Kidney tubule cell (primary cell): ENCODE measurements around the gene SLC35E3.

Experiments used
- DNase-seq: peaks from one replicate; pipeline ENCODE4 v3.0.0-alpha.2; 2018; ENCODE audit warnings: low spot score

SLC35E3 gene

DNA sequence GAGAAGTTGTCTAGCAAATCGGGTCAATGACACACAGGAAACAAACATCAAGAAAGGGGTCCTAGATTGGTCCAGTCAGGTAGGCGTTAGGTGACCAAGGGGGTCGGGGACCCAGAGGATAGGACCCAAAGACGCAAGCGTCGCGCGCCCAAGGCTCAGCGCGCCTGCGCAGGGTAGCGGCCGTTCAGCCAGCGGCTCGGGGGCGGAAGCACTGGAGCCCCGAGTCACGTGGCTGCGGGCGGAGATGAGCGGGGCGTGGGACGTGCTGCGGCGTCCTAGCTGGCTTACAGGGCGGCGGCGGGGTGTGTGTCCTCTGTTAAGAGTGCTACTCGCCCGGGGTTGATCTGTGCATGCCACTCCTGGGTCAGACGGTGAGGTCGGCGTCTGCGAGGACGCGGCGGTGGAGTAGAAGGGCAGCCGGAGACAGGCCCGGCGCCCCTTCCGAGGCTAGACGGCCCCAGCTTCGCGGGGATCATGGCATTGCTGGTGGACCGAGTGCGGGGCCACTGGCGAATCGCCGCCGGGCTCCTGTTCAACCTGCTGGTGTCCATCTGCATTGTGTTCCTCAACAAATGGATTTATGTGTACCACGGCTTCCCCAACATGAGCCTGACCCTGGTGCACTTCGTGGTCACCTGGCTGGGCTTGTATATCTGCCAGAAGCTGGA is at the start of gene SLC35E3:
Gene SLC35E3, plus strand, starts transcription at position 273 of the 668 bp plus-strand sequence. Its CDS starts 202 bp downstream, at position 475.
- DNase-seq: peak; percentile 91

DNA sequence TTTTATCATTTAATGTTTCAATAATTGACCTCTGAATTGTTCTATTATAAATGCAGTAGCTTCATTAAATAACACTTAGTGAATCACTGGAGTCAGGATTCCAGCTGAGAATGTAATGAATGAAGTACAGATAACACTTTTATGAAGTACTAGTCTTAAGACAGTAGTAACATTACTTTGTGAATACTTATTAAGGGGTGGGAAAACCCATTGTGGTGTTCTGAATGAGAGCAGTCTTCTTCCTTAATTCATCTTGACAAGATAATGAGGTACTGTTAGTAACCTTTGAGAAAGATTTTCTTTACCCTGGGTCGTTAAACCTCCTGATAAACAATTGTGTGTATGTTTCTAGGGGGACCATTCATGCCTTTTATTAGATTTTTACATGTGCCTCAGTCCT is 46.5 kb upstream of the SLC35E3 start:
- no peak for DNase-seq

DNA sequence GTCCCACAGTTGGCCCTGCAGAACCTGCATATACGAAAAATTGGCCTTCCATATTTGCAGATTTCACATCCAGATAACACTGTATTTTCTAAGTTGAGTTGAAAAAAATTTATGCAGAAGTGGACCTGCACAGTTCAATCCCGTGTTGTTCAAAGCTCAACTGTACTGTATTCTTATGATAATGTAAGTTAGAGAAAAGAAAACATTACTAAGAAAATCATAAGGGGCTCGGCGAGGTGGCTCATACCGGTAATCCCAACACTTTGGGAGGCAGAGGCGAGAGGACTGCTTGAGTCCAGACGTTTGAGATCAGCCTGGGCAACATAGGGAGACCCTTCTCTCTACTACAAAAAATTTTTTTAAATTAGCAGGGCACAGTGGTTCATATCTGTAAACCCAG is 18.2 kb upstream of the SLC35E3 start:
- DNase-seq: no peak

DNA sequence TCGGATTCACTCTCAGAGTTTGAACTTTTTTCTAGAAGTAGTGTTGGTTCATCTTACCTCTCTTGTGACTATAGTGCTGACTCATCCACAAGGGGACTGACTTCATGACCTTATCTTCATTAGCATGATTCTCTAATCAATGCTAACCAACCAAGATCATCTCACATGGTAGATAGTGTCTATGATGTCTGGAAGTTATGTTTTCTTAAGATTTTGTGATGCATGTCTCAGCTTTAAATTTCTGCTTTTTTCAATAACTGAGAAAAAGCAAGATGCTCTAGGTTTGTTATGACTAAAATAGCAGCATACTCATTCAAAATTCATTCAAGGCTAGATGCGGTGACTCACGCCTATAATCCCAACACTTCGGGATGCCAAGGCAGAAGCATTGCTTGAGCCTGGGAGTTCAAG is 12.3 kb upstream of the SLC35E3 start:
- DNase-seq: peak; percentile 21

DNA sequence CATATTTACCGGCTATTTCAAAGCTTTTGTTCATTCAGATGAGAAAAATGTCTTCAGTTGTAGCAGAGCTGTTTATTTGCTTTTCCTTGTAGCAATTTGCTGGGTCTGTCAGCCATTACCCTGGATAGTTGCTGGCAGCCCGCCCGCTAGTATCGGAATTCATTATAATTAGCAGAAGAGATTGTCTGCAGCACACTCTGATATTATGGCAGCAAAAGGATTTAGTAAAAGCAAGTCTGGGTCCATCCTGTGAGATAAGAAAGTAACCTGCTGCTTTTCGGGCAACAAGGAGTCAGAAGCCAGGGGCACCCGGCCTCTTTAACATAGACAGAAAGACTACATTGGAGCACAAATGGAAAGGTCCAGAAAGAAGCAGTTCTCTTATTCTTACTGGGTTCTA is 6.1 kb upstream of the SLC35E3 start:
- DNase-seq: no peak

DNA sequence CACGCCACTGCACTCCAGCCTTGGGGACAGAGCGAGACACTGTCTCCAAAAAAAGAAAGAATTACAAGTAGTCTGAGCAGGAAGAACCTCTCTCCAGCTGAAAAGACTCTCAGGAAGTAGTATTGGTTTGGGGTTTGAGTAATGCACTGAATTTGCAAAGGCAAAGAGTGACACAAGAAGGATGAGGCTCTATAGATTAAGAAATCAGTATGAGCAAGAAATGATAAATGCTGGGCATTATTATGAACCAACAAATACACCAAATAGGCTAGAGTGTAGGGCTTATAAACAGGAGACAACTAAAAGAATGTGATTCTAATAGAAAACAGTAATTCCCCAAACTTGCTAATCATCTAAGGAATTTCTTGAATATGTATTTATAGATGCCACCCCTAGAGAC is 2.6 kb upstream of the SLC35E3 start:
- no peak for DNase-seq

DNA sequence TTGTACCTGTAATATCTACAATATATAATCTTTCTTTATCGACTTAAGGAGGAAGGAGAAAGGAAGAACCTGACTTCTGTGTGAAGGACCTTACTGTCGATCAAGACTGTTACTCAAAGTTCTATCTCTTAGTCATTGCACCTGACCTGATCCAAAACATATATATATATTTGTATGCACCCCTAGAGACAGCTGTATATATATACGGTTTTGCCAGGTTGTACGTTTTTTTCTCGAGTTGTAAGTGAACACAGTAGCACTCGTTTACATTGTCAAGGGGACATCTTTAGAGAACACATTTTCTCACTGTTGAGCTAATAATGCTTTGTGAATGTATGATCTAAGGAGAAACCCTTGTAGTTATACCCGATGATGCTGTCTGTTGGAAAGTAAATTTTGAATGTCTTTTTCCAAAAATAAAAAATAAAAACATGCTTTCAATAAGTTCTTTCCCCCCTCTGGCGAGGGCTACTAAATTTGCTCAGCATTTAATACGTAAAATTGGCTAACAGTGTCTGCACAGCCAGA is 536 bp upstream of the SLC35E3 start:
- no peak for DNase-seq

DNA sequence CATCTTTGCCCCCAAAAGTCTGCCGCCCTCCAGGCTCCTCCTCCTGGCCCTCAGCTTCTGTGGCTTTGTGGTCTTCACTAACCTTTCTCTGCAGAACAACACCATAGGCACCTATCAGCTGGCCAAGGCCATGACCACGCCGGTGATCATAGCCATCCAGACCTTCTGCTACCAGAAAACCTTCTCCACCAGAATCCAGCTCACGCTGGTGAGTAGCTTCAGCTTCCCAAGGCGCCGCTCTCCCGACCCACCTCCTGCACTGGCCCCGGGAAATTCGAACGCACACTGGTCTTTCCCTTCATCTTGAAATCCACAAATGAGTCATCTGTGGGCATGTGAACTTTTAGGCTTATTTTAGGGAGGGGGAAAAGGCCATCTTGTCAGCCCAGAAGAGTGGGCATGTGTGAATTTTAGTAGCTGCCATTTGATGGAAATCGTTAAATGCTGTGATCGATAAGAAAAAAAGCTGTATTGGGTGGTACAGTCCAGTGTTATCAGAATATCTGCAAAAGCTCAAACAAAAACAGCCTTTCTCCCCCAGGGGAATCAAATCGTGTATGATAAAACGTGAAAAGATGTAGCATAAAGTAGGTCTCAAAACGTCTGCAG is 700 bp downstream of the SLC35E3 start:
- DNase-seq: peak; percentile 77

DNA sequence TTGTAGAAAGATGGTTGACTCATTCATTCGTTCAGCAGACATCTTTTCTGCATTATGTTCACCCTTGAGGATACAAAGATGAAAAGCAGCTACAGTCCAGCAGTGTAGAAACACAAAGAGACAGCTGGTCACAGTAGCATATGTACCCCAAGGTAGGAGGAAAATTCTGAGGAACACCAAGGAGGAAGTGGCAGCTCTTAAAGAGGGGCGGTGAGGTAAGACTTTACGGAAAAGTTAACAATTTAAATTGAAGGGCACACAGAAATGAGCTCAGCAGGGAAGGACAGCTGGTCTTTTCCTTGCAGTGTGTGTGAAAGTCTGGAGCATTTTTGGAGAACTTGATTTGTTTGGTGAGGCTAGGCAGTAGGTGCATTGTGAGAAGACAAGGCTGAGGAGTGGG is 3.5 kb downstream of the SLC35E3 start:
- DNase-seq: no peak

DNA sequence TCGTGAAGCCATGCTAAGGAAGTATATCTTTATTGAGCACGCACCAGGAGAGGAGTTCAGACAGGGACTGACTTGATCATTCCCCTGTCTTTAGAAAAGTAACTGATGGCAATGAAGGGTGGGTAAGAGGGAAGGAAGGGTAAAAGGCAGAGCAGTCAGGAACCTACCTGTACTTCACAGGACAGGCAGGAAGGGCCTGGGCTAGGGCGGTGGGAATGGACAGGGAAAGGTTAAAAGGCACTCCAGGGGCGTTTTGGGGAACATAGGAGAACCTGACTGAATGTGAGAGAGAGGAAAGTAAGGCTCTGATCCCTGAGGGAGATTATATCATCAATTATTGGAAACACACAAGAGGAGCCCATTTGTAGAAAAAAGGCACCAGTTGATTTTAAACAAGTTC is 3.9 kb downstream of the SLC35E3 start:
- no peak for DNase-seq

DNA sequence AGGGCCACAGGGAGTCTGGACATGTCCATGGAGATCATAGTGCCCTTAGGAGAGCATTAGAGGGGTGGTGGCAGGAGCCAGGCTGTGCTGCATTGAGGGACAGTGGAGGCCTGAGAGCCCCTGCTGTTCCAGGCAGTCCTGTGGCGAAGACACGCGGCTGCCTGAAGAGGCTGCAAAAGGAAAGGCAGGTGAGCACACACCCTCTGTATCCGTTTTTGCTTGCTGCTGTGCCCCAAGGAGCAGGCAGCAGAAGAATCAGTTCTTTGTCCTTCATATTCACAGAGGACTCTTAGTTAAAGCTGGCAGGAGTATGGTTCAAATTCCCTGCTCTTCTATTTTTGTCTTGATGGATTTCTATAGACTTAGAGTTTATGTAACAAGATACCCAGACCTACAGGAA is 4.5 kb downstream of the SLC35E3 start:
- no peak for DNase-seq

DNA sequence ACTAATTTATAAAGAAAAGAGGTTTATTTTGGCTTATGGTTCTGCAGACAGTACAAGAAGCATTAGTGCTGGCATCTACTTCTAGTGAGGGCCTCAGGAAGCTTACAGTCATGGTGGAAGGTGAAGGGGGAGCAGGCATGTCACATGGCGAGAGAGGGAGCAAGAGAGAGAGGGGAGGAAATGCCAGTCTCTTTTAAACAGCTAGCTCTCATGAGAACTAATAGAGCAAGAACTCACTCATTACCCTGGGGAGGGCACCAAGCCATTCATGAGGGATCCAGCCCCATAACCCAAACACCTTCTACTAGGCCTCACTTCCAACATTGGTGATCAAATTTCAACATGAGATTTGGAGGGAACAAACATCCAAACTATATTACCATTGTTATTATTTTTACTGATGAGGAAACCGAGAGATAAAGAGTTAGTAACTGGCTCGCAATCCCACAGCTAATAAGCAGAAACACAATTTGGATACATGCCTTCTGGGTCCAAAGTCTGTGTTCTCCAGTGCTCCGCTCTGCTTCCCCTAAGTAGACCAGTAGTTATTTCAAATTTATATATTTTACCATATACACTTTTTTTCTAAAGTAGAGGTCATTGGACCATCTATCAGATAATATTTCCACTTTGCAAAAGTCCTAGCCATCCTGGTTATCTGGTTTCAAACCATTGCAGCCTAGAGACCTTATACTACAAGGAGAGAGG is 9.7 kb downstream of the SLC35E3 start:
- no peak for DNase-seq

DNA sequence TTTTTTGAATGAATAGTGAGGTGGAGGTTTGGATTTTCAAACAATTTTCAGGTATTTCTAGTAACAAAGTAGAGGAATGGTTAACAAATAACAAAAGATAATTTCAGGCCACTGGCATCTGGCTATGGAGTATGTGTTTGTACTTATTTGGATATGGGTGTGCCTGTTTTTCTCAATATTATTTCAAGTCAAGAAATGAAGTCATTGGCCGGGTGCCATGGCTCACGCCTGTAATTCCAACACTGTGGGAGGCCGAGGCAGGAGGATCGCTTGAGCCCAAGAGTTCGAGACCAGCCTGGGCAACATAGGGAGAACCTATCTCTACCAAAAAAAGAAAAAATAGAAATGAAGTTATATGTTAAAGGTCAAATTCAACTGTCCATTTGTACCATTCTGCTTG is 13.9 kb downstream of the SLC35E3 start:
- no peak for DNase-seq

DNA sequence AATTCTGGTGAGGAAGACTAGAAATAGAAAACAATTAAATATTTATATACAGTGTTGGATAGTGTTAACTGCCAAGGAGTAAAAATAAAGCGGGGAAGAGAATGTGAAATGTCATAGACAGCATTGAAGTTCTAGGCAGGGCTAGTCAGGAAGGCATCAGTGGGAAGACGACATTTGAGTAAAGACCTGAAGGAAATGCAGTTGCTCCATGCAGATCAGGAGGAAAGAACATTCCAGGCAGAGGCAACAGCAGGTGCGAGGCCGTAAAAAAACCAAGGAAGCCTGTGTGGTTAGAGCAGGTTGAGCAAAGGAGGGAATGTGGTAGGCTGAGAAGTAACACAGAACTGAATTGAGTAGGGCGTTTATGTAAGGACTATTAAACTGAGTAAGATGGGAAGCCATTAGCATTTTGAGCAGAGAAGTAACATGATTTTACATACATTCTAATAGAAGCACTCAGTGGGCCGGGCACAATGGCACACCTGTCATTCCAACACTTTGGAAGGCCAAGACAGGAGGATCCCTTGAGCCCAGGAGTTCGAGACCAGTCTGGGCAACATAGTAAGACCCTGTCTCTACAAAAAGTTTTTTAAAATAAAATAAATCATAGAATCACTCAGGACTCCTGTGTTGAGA is 14.9 kb downstream of the SLC35E3 start:
- DNase-seq: no peak

DNA sequence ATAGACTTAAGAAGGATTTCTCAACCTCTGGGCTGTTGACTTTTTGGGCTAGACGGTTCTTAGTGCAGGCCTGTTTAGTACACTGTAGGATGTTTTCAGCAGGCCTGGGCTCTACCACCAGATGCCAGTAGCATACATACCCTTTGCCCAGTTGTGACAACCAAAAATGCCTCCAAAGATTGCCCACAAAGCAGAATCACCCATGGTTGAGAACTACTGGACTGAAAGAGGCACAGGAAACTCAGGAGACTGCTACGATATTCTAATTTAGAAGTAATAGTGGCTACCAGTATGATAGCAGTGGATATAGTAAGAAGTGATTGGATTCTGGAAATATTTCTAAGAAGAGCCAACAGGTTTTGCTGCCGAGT is 15.5 kb downstream of the SLC35E3 start:
- no peak for DNase-seq

DNA sequence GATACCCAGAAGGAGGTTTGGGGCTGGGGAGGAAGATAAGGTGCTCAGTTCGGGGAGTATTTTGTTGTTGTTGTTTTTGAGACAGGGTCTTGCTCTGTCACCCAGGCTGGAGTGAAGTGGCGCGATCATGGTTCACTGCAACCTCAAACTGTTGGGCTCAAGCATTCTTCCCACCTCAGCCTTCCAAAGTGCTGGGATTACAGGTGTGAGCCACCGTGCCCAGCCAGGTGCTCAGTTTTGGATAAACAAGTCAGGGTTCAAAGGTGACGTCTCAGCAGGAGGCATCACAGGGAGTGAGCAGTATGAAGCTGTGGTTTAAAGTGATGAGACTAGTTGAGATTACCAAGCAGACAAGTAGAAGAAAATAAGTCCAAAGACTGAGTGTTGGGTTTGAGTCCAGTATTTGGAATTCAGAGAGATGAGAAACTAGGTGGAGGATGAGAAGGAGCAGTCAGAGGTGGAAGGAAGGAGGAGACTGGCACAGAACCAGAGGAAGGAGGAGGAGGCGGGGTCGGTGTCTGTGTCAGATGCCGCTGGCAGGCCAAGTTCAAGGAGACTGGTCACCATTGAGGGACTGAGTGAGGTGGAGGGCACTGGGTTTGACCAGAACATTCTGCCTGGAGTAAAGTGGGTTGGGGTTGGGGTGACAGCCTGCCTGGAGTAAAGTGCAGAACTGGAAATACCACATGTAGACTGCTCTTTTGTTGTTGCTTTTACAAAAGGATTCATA is 16.1 kb downstream of the SLC35E3 start:
- DNase-seq: no peak

DNA sequence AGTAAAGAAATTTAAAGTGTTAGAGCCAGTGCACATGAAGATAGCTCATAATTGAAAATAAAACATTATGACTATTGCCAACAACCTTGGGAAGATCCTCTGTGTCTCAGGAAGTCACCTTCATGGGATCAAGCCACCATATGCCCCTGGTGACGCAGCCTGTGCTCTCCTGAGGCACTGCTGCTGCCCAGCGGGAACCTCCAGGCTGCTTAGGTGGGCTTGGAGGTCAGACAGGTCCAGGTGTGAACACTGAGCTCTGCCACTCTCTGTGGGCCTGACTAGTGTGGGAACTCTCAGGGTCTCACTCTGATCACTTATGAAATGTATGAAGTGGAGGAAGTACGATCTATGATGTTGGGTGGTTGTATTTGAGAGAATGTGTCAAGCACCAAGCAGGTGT is 16.7 kb downstream of the SLC35E3 start:
- DNase-seq: no peak

DNA sequence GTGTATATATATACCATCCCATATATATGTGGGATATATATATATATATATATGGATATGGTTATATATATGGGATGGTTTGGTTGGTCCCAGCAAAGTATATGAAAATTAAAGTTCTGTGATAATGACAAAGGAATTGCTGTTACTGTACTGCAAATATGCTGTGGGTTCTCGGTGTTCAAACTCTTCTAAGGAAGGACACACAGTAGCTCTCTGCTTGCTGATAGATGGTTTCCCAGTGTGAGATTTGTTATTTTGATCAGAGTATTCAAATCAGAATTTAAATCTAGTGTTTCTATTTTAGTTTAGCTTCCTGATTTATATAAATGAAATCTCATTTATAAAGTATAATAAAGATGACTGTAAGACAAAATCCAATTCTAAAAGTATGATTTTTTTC is 19.7 kb downstream of the SLC35E3 start:
- DNase-seq: no peak

DNA sequence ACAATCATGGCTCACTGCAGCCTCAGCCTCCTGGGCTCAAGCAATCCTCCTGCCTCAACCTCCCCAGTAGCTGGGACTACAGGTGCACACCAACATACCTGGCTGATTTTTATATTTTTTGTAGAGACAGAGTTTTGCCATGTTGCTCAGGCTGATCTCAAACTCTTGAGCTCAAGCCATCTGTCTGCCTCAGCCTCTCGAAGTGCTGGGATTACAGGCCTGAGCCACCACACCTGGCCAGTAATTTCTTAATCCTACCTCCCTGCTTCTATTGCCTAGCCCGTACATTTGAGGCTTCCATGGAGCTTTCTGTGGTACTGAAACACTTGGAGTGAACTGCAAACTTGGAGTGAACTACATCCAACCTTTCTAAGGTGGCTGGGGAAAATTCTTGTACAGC is 20.7 kb downstream of the SLC35E3 start:
- DNase-seq: no peak

DNA sequence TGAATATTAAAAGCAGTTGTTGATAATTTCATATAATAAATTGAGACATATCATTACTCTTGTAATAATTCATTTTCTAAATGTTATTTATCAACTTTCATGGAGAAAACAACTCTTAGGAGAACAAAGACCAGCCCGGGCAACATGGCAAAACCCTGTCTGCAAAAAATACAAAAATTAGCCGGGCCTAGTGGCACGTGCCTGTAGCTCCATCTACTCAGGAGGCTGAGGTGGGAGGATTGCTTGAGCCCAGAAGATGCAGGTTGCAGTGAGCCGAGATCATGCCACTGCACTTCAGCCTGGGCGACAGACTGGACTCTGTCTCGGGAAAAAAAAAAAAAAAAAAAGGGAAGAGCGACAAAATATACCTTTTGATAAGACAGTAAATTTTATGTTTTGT is 21.2 kb downstream of the SLC35E3 start:
- DNase-seq: no peak

DNA sequence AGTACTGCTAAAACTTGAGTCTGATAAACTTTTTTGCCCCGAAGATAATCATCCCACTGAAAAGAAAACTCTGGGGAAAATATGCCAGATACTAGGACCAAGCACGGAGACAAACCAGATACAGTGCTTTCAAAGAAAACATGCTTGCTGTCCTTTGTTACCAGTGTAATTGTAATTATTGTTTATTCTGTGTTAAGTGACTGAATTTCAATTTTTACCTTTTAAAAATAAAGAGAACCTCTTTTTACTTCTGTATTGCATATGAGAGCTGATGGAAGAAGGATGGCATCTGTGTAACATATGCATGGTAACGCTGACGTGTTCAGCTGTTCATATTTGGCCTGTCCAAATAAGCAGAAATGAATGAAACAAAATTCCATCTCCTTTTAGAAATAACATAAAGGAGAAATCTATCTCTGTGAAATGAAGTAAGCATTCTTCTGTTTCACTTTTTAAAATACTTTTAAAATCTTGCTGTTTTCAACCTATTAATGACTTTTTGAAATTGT is 22.5 kb downstream of the SLC35E3 start:
- no peak for DNase-seq

DNA sequence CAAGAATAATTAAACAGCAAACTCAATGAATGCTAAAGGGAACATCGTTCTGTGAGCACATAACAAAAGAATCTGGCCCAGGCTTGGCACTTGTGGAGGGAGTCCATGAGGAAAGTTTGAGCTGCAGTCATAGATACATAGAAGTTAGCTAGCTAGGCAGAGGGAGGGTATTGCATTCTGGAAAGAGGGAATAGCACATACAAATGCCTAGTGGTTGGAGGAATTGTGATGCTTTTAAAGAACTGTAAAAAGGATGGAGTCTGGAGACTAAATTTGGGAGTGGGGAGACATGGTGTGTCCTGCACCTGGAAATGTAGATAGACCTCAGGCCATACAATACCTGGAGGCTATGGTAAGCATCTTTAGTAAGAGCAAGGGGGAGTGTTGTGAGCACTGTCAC is 24.0 kb downstream of the SLC35E3 start:
- no peak for DNase-seq
